B cell (primary cell): ENCODE data around the gene ABLIM3. TPM values are rescaled to one million over a fixed set of nuclear protein-coding genes. Genes with fewer than 3 reads are reported as not detected.

Experiments
- ATAC-seq: fragments of 200-7000 bp; cut with Tn5 transposase; one replicate; pipeline ENCODE4 v1.10.0; 2021; ENCODE audit warnings: low read depth, mild to moderate bottlenecking, moderate number of reproducible peaks, moderate library complexity
- CTCF ChIA-PET: fragments of 350-600 bp; sonication (Branson Sonifier 250); formaldehyde crosslinking; loops from one replicate; lab custom pipeline; 2021; ENCODE audit warnings: antibody characterized with exemption, inconsistent platforms; lab: Charles Lee
- POLR2A ChIA-PET: fragments of 350-600 bp; sonication (Branson Sonifier 250); formaldehyde crosslinking; loops from one replicate; lab custom pipeline; 2021; ENCODE audit warnings: antibody characterized with exemption; lab: Charles Lee
- DNase-seq: peaks from one replicate; pipeline ENCODE4 v3.0.0; 2013
- H2AFZ ChIP-seq: 2 replicates; pipeline ENCODE4 v1.6.1; 2012; ENCODE audit warnings: mild to moderate bottlenecking, low read depth, low read length; ENCODE audit not compliant: insufficient read depth, poor library complexity, severe bottlenecking
- H3K27ac ChIP-seq, 2 donors: 1 replicate in 1 of 2; 2 replicates in 1 of 2; pipeline ENCODE4 v1.5.1; 2012 to 2013; ENCODE audit warnings: low read length in 2 of 2, mild to moderate bottlenecking in 2 of 2, moderate library complexity in 1 of 2
- H3K27me3 ChIP-seq, 4 experiments: fragments of 200-600 bp in 1 of 4; sonication (generic) in 1 of 4; replicated peaks in 1 of 4; 1 replicate in 2 of 4; 2 replicates in 2 of 4; pipeline versions ENCODE4 v1.6.1 to v1.7.0; 2013 to 2016; ENCODE audit warnings: low read length in 3 of 4, mild to moderate bottlenecking in 2 of 4, mixed read lengths in 1 of 4, moderate library complexity in 1 of 4; ENCODE audit not compliant: insufficient read depth in 4 of 4, control insufficient read depth in 3 of 4; ENCODE audit errors: control extremely low read depth in 1 of 4
- H3K36me3 ChIP-seq, 2 experiments: replicated peaks in 1 of 2; 1 replicate in 1 of 2; 2 replicates in 1 of 2; pipeline versions ENCODE4 v1.6.1 to v1.7.1; 2013; ENCODE audit warnings: low read length in 1 of 2; ENCODE audit not compliant: insufficient read depth in 2 of 2, control insufficient read depth in 1 of 2; ENCODE audit errors: control extremely low read depth in 1 of 2, extremely low read depth in 1 of 2
- H3K4me1 ChIP-seq, 2 donors: fragments of 200-600 bp in 1 of 2; sonication (generic) in 1 of 2; 1 replicate in 1 of 2; 2 replicates in 1 of 2; pipeline versions ENCODE4 v1.5.1 to v1.6.1; 2013 to 2017; ENCODE audit warnings: low read length in 2 of 2; ENCODE audit not compliant: control insufficient read depth in 2 of 2, insufficient read depth in 2 of 2
- H3K4me2 ChIP-seq: replicated peaks from 2 replicates; pipeline ENCODE3; 2012; ENCODE audit warnings: mild to moderate bottlenecking, low read depth, low read length; ENCODE audit not compliant: poor library complexity, severe bottlenecking
- H3K4me3 ChIP-seq, 5 experiments: fragments of 200-600 bp in 1 of 5; sonication (generic) in 1 of 5; 1 replicate in 3 of 5; 2 replicates in 2 of 5; pipeline versions ENCODE4 v1.5.1 to v1.7.0; 2011 to 2016; ENCODE audit warnings: low read length in 4 of 5, mild to moderate bottlenecking in 4 of 5, low read depth in 2 of 5, control low read depth in 1 of 5, moderate library complexity in 1 of 5; ENCODE audit not compliant: insufficient read depth in 1 of 5; ENCODE audit errors: control extremely low read depth in 1 of 5, extremely low read depth in 1 of 5
- H3K79me2 ChIP-seq: fragments of 200-600 bp; sonication (generic); one replicate; pipeline ENCODE4 v1.6.0; 2016; ENCODE audit warnings: low read length; ENCODE audit not compliant: control insufficient read depth, insufficient read depth
- H3K9ac ChIP-seq: fragments of 200-600 bp; sonication (generic); 2 replicates; pipeline ENCODE4 v1.6.1; 2017; ENCODE audit warnings: mild to moderate bottlenecking, low read length, moderate library complexity
- H3K9me3 ChIP-seq, 3 donors: one replicate each; pipeline versions ENCODE4 v1.6.1 to v1.7.1; 2013; ENCODE audit warnings: low read length in 2 of 3; ENCODE audit not compliant: control insufficient read depth in 2 of 3, insufficient read depth in 1 of 3; ENCODE audit errors: control extremely low read depth in 1 of 3
- H4K20me1 ChIP-seq: 2 replicates; pipeline ENCODE4 v1.6.0; 2012; ENCODE audit warnings: mild to moderate bottlenecking, low read length; ENCODE audit not compliant: insufficient read depth, control insufficient read depth, poor library complexity, severe bottlenecking
- H3K27ac Mint-ChIP-seq: one replicate; pipeline ENCODE4 v1.8.0; 2021; ENCODE audit warnings: mixed read lengths
- H3K27me3 Mint-ChIP-seq: one replicate; pipeline ENCODE4 v1.8.0; 2021; ENCODE audit warnings: mixed read lengths
- H3K4me1 Mint-ChIP-seq: one replicate; pipeline ENCODE4 v1.8.0; 2021; ENCODE audit warnings: mixed read lengths
- H3K4me3 Mint-ChIP-seq: one replicate; pipeline ENCODE4 v1.8.0; 2021; ENCODE audit warnings: mixed read lengths
- H3K9me3 Mint-ChIP-seq: one replicate; pipeline ENCODE4 v1.8.0; 2022; ENCODE audit warnings: mixed read lengths; ENCODE audit not compliant: insufficient read depth
- EZH2 ChIP-seq: IDR thresholded peaks from 2 replicates; pipeline ENCODE4 v1.6.1; 2012; ENCODE audit warnings: borderline replicate concordance, low read depth, mild to moderate bottlenecking, moderate library complexity, low read length; ENCODE audit not compliant: insufficient read depth, poor library complexity, severe bottlenecking
- WGBS: methylation state at CpG from one replicate; pipeline ENCODE4 v1.1.5; 2013; ENCODE audit warnings: missing lambda C conversion rate; ENCODE audit not compliant: insufficient coverage; 5-methylcytosine and 5-hydroxymethylcytosine counted together
- intact Hi-C: fragments of 100-400 bp; cut with micrococcal nuclease; formaldehyde crosslinking; loops from one replicate; pipeline ENCODE4 v1.10.0; 2022
- polyA plus RNA-seq: library from polyadenylated mRNA; depleted of rRNA; stranded (reverse); fragments of >200 nt; gene quantifications from 2 replicates; pipeline ENCODE4 v1.2.3, GENCODE V29; 2012
- total RNA-seq, 2 donors: library from RNA; stranded (reverse); fragments of 120-200 nt in 1 of 2; gene quantifications; 1 replicate in 1 of 2; 2 replicates in 1 of 2; pipeline versions ENCODE4 v1.2.3 to v1.2.4, GENCODE V29; 2013 to 2022
- TF ChIP-seq, protein P1 (sequence below): fragments of 200-600 bp; IDR thresholded peaks from one replicate; pipeline ENCODE4 v1.8.0; 2022; ENCODE audit warnings: antibody characterized with exemption, mild to moderate bottlenecking

The ABLIM3 gene
- total and polyA plus RNA-seq, 2 donors (not counting 1 experiment from before 2014, with no cell fraction given) = not detected

- 92% methylated on average over 6 of the region's 6 CpGs for WGBS
- Histone ChIP-seq H3K27ac (no peak overlapping the region), H4K20me1 (no peaks in the 10 kb centered on the region), H3K27me3 (peaks cover 0 to 12% (median 5%) of the 10 kb centered on the region in 4 experiments), H3K9ac (no peak overlapping the region), H3K36me3 (no peaks in the 10 kb centered on the region), H3K79me2 (no peaks in the 10 kb centered on the region), H3K4me3 (no peak overlapping the region), H3K4me1 (no peaks in the 10 kb centered on the region), H2AFZ (no peak overlapping the region), H3K4me2 (no peak overlapping the region), H3K9me3 (peaks cover 0 to 3% (median 0%) of the 10 kb centered on the region in 3 donors)
- DNase-seq (no peak), ATAC-seq (no peak)
- Mint-ChIP-seq H3K27me3 (peaks cover 22% of the 10 kb centered on the region), H3K9me3 (no peaks in the 10 kb centered on the region), H3K27ac (no peak overlapping the region), H3K4me3 (no peak overlapping the region), H3K4me1 (no peaks in the 10 kb centered on the region)
- intact Hi-C loops = no loop called here
- TF ChIP-seq EZH2 = no peak
- TF ChIP-seq, protein P1, sequence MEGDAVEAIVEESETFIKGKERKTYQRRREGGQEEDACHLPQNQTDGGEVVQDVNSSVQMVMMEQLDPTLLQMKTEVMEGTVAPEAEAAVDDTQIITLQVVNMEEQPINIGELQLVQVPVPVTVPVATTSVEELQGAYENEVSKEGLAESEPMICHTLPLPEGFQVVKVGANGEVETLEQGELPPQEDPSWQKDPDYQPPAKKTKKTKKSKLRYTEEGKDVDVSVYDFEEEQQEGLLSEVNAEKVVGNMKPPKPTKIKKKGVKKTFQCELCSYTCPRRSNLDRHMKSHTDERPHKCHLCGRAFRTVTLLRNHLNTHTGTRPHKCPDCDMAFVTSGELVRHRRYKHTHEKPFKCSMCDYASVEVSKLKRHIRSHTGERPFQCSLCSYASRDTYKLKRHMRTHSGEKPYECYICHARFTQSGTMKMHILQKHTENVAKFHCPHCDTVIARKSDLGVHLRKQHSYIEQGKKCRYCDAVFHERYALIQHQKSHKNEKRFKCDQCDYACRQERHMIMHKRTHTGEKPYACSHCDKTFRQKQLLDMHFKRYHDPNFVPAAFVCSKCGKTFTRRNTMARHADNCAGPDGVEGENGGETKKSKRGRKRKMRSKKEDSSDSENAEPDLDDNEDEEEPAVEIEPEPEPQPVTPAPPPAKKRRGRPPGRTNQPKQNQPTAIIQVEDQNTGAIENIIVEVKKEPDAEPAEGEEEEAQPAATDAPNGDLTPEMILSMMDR = no peak
- CTCF ChIA-PET = no interaction called here
- POLR2A ChIA-PET = no interaction called here
These were observed 31.6 kb downstream of the ABLIM3 start for GRCh38 chr5:149172709-149173505.

DNA sequence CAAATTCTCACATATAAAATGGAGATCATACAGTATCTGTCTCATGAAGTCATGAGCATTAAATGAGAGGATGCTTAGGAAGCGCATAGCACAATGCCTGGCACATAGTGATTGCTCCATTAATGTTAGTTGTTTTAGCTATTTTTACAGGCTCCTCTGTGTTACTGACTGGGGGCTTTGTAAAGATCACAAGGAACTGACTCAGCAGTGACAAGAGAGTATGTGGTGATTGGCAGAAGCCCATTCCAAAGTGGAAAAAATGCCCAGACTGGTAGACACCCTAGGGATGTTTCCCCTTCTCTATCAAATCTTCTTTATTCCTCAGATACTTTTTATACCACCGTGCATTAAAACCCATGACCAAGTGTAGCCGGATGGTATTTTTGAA, 33.5 kb downstream of the ABLIM3 start:
- Histone ChIP-seq H3K4me1 (no peaks in the 10 kb centered on the region), H3K79me2 (no peaks in the 10 kb centered on the region), H3K27ac (no peak overlapping the region), H3K4me2 (no peak overlapping the region), H4K20me1 (no peaks in the 10 kb centered on the region), H3K9me3 (peaks cover 0 to 3% (median 0%) of the 10 kb centered on the region in 3 donors), H3K36me3 (no peaks in the 10 kb centered on the region), H3K9ac (no peak overlapping the region), H3K27me3 (peaks cover 0 to 12% (median 3%) of the 10 kb centered on the region in 4 experiments), H2AFZ (no peak overlapping the region), H3K4me3 (no peak overlapping the region)
- ATAC-seq = no peak
- H3K27ac Mint-ChIP-seq = no peak overlapping the region
- DNase-seq = no peak
- ChIA-PET CTCF (no interaction called here), POLR2A (no interaction called here)
- TF ChIP-seq EZH2 = no peak
- WGBS = no CpG with 5 or more reads among the region's 3 CpGs
- H3K9me3 Mint-ChIP-seq = no peaks in the 10 kb centered on the region
- no peak overlapping the region for H3K4me3 Mint-ChIP-seq
- intact Hi-C loops = no loop called here
- peaks cover 24% of the 10 kb centered on the region for H3K27me3 Mint-ChIP-seq
- no peaks in the 10 kb centered on the region for H3K4me1 Mint-ChIP-seq
